NCI-H460 (cell line): Measurements from ENCODE around the gene MISP3. TPM values are rescaled to one million over a fixed set of nuclear protein-coding genes. Genes with fewer than 3 reads are reported as not detected.
A peak's percentile ranks its signal among the peaks of the same experiment; 100 is the strongest.
"Not testable (repeated sequence)": the region's sequence is repeated elsewhere in the genome, so short reads cannot be mapped to it uniquely, and the experiment has no call there.

Experiments used
- DNase-seq: peaks from one replicate; pipeline ENCODE4 v3.0.0-alpha.2; 2016; ENCODE audit warnings: low read depth; ENCODE audit errors: extremely low read depth
- polyA plus RNA-seq: library from polyadenylated mRNA; depleted of rRNA; stranded (reverse); fragments of >200 nt; gene quantifications from 2 replicates; pipeline ENCODE4 v1.2.3, GENCODE V29; 2014; cell fraction: nucleus; rRNA removed
- total RNA-seq: library from RNA; depleted of rRNA; stranded (reverse); fragments of >200 nt; shearing (Covaris generic); gene quantifications from 2 replicates; pipeline ENCODE4 v1.2.3, GENCODE V29; 2014; rRNA removed

Gene MISP3
- total RNA-seq: 2.6 and 4.0 TPM in 2 replicates
- polyA plus RNA-seq: 5.5 and 12.4 TPM in 2 replicates

DNA sequence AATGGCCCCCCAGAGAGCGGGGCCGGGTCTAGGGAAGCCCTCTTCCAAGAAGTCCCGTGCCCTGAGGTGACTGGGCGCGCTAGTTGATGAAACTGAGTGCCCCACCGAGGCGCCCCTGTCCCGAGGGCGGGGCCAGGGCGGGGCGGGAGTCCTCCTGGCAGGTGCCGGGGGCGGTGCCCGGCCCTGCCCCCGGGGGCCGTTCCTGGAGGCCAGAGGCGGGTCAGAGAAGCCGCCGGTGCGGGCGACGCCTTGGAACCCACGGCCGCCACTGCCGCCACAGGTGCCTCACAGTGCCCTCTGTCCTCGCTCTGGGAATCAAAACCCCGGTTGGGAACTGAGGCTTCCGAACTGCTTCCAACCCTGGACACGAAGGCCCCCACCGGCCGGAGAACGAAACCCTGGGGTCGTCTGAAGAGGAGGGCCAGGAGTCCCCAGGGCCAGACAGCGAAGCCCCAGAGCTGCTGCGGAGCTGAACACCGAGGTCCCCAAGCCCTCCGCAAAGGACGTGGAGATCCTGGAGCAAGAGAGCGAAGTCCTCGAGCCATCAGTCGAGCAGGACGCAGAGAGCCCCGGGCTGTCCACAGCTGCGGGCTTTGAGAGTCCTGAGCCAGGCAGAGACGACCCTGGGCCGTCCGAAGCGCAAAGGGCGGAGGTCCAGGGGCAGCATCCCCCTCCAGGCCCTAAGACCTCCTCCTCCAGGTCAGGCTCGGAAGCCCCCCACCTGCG, at the start of gene MISP3:
MISP3 (plus strand) TSS at position 252 of the 726 bp plus-strand sequence. CDS start 524 bp downstream, outside the sequence.
- DNase-seq: no peak

GRCh38 chr19:14023404-14024235, 49.0 kb upstream of the MISP3 start:
- DNase-seq: peak; percentile 59

GRCh38 chr19:14026652-14027192, 45.9 kb upstream of the MISP3 start:
- DNase-seq: not testable (repeated sequence)

- no peak for DNase-seq
These were observed 44.6 kb upstream of the MISP3 start, which contains the start of gene RLN3 for GRCh38 chr19:14027856-14028450. RLN3 (plus strand) TSS chr19:14028148; CDS start chr19:14028205, 57 bp downstream.

DNA sequence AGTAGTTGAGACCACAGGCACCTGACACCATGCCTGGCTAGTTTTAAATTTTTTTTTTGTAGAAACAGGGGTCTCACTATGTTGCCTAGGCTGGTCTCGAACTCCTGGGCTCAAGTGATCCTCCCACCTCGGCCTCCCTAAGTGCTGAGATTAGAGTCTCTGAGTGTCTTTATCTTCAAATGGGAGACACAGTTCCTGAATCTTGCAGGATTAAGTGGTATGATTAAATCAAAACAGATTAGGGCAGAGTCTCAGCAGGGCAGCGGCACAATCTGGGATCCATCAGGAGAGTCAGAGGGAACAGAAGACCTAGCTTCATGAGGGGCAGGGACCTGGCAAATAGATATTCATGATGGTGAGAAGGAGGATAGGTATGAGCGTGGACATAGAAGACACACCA, 43.7 kb upstream of the MISP3 start:
- DNase-seq: no peak

DNA sequence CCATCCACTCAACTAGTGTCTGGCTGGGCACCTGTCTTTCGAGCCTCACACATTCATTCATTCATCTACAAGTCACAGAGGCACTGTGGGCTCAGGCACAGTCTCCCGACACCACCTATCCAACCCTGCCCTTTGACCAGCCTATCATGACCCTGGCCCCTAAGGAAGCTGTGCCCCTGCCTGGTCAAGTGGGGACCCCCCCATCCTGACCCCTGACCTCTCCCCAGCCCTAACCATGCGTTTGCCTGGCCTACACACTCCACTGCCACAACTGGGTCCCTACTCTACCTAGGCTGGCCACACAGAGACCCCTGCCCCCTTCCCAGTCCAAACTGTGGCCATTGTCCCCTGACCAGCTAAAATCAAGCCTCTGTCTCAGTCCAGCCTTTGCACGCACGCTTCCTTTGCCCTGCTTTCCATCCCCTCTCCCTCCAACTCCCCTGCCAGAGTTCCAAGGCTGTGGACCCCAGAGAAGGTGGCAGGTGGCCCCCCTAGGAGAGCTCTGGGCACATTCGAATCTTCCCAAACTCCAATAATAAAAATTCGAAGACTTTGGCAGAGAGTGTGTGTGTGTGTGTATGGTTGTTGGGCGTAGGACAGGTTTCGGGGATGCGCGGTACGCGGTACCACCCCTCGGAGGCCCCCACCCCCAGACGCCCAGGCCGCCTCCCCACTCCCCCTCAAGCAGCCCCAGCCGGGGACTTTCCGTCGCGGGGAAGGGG, 41.4 kb upstream of the MISP3 start:
- DNase-seq: no peak

GRCh38 chr19:14031719-14032480, 40.7 kb upstream of the MISP3 start, which contains the start of gene IL27RA:
IL27RA (plus strand) TSS chr19:14031762; CDS start chr19:14031873, 111 bp downstream.
- DNase-seq: peak; percentile 42

GRCh38 chr19:14033946-14034345, 38.6 kb upstream of the MISP3 start:
- DNase-seq: no peak

GRCh38 chr19:14035159-14035558, 37.4 kb upstream of the MISP3 start:
- DNase-seq: not testable (repeated sequence)

DNA sequence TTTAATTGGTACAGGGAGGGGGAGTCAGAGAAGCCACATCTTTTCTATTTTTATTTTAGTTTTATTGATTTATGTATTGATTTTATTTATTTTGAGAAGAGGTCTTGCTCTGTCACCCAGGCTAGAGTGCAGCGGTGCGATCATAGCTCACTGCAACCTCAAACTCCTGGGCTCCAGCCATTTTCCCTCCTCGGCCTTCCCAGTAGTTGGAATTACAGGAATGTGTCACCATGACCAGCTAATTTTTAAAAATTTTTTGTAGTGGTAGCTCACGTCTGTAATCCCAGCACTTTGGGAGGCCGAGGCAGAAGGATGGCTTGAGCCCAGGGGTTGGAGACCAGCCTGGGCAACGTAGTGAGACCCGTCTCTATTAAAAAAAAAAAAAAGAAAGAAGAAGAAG, 36.9 kb upstream of the MISP3 start:
- DNase-seq: no peak

DNA sequence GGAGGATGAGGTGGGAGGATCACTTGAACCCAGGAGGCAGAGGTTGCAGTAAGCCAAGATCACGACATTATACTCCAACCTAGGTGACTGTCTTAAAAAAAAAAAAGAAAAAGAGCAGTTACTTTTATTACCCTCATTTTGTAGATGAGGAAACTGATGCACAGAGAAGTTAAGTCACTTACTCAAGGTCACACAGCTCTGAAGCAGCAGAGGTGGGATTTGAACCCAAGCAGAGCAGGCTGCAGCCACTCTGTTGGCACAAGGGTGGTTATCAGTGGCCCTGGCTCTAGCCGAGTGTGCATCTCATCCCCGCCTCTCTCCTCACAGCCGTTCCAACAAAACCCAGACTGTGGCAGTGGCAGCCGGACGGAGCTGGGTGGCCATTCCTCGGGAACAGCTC, 33.4 kb upstream of the MISP3 start:
- no peak for DNase-seq

GRCh38 chr19:14042659-14043608, 29.7 kb upstream of the MISP3 start:
- DNase-seq: peak; percentile 72

DNA sequence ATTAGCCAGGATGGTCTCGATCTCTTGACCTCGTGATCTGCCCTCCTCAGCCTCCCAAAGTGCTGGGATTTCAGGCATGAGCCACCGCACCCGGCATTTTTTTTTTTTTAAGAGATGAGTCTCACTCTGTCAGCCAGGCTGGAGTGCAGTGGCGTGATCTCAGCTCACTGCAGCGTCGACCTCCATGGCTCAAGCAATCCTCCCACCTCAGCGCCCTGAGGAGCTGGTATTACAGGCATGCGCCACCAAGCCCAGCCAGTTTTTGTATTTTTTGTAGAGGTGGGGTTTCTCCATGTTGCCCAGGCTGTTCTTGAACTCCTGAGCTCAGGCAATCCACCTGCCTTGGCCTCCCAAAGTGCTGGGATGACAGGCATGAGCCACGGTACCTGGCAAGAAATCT, 24.7 kb upstream of the MISP3 start:
- not testable (repeated sequence) for DNase-seq

GRCh38 chr19:14048443-14049153, 24.0 kb upstream of the MISP3 start:
- peak; percentile 17 for DNase-seq

DNA sequence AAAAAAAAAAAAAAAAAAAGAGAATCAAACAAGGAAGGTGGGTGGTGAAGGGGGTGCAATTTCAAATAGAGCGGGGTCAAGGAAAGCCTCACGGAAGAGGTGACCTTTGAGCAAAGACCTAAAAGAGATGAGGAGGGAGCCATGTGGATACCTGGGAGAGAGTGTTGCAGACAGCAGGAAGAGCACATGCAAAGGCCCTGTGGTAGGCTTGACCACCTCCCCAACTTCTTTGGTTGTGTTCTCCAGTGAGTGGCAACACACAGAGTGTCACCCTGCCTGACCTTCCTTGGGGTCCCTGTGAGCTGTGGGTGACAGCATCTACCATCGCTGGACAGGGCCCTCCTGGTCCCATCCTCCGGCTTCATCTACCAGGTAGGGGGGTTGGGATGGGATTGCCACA, 22.1 kb upstream of the MISP3 start:
- no peak for DNase-seq

DNA sequence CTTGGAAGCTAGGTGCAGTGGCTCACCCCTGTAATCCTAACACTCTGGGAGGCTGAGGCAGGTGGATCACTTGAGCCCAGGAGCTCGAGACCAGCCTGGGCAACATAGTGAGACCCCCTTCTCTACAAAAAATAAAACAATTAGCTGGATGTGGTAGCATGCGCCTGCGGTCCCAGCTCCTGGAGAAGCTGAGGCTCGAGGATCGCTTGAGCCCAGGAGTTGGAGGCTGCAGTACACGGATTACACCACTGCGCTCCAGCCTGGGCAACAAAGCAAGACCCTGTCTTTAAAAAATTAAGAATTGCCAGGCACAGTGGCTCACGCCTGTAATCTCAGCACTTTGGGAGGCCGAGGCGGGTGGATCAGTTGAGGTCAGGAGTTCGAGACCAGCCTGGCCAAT, 21.6 kb upstream of the MISP3 start:
- not testable (repeated sequence) for DNase-seq

DNA sequence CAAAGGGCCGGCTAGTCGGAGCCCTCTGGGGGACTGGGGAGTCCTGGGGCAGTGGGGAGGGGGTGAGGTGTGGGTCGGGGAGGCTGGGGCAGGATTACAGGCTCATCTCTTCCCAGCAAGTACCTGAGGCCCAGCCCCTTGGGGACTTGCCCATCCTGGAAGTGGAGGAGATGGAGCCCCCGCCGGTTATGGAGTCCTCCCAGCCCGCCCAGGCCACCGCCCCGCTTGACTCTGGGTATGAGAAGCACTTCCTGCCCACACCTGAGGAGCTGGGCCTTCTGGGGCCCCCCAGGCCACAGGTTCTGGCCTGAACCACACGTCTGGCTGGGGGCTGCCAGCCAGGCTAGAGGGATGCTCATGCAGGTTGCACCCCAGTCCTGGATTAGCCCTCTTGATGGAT, 20.6 kb upstream of the MISP3 start:
- no peak for DNase-seq

DNA sequence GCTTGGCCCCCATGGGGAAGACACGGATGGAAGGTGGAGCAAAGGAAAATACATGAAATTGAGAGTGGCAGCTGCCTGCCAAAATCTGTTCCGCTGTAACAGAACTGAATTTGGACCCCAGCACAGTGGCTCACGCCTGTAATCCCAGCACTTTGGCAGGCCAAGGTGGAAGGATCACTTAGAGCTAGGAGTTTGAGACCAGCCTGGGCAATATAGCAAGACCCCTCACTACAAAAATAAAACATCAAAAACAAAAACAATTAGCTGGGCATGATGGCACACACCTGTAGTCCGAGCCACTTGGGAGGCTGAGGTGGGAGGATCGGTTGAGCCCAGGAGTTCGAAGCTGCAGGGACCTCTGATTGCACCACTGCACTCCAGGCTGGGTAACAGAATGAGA, 20.1 kb upstream of the MISP3 start:
- DNase-seq: no peak
